Effector memory CD4-positive, alpha-beta T cell (primary cell): ENCODE data around the gene PCDHGA4.

ENCODE experiments used
- DNase-seq, 3 donors: peaks; one replicate each; pipeline ENCODE4 v3.0.0-alpha.2; 2020
- H3K27ac ChIP-seq: 2 replicates; pipeline ENCODE4 v1.7.0; 2013; ENCODE audit warnings: mild to moderate bottlenecking, low read length, moderate library complexity; ENCODE audit not compliant: insufficient read depth, poor library complexity, severe bottlenecking
- H3K27me3 ChIP-seq: replicated peaks from 2 replicates; pipeline ENCODE4 v1.7.0; 2013; ENCODE audit warnings: mild to moderate bottlenecking, low read length; ENCODE audit not compliant: insufficient read depth, control insufficient read depth, poor library complexity, severe bottlenecking
- H3K36me3 ChIP-seq: 2 replicates; pipeline ENCODE4 v1.7.0; 2013; ENCODE audit warnings: mild to moderate bottlenecking, low read length, moderate library complexity; ENCODE audit not compliant: control insufficient read depth, insufficient read depth
- H3K4me1 ChIP-seq: 2 replicates; pipeline ENCODE4 v1.7.0; 2013; ENCODE audit warnings: low read length, mild to moderate bottlenecking; ENCODE audit not compliant: control insufficient read depth, insufficient read depth, poor library complexity, severe bottlenecking
- H3K4me3 ChIP-seq: 2 replicates; pipeline ENCODE4 v1.7.0; 2013; ENCODE audit warnings: low read length, low read depth, mild to moderate bottlenecking; ENCODE audit not compliant: insufficient read depth, poor library complexity, severe bottlenecking
- H3K9me3 ChIP-seq: 2 replicates; pipeline ENCODE4 v1.7.0; 2013; ENCODE audit warnings: mild to moderate bottlenecking, low read length, moderate library complexity; ENCODE audit not compliant: control insufficient read depth

The PCDHGA4 gene

DNA sequence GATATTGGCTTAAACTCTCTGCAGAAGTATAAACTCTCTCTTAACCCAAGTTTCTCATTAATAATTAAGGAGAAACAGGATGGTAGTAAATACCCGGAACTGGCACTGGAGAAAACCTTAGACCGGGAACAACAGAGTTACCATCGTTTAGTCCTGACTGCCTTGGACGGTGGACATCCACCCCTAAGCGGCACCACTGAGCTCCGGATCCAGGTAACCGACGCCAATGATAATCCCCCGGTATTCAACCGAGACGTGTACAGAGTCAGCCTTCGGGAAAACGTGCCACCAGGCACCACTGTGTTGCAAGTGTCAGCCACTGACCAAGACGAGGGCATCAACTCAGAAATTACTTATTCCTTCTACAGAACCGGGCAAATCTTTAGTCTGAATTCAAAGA is 43.8 kb downstream of the PCDHGA4 start:
- DNase-seq = no peak
- H3K27ac ChIP-seq = no peak overlapping the region
- H3K9me3 ChIP-seq = peaks cover 4% of the 10 kb centered on the region
- no peak overlapping the region for H3K4me3 ChIP-seq
- peaks cover 16% of the 10 kb centered on the region for H3K27me3 ChIP-seq
- no peaks in the 10 kb centered on the region for H3K36me3 ChIP-seq
- no peaks in the 10 kb centered on the region for H3K4me1 ChIP-seq

- Histone ChIP-seq H3K27ac (no peak overlapping the region), H3K4me1 (no peaks in the 10 kb centered on the region), H3K27me3 (peaks cover 21% of the 10 kb centered on the region), H3K9me3 (peaks cover 4% of the 10 kb centered on the region), H3K36me3 (no peaks in the 10 kb centered on the region), H3K4me3 (no peak overlapping the region)
- DNase-seq = no peak
Observed at GRCh38 chr5:141399555-141400258, 44.9 kb downstream of the PCDHGA4 start.

DNA sequence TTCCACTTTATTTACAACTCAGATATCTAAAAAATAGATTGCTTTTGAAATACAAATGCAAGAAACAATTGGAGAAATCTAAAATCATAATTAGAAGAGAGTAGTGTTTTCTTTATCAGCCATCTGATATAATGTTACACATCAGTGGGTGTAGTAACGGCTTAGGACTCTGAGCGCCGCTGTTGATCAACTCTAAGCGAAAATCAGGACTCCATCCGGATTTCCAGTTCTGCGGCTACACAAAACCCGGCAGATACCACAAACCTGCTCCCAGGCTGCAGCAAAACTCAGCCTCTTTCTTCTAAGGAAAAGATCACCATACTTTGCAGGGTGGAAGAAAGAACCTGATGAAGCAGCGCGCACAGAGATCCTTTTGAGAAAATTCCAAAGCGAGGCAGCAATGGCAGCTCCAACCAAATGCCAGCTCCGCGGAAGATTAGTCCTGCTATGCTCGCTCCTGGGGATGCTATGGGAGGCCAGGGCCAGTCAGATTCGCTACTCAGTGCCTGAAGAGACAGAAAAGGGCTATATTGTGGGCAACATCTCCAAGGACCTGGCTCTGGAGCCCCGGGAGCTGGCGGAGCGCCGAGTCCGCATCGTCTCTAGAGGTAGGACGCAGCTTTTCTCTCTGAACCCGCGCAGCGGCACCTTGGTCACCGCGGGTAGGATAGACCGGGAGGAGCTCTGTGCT is 47.9 kb downstream of the PCDHGA4 start, which contains the start of gene PCDHGA9:
PCDHGA9 (plus strand) TSS at position 226 of the 691 bp plus-strand sequence; CDS start at position 401, 175 bp downstream.
- Histone ChIP-seq H3K9me3 (peaks cover 4% of the 10 kb centered on the region), H3K27me3 (peaks cover 31% of the 10 kb centered on the region)
- DNase-seq = no peak

DNA sequence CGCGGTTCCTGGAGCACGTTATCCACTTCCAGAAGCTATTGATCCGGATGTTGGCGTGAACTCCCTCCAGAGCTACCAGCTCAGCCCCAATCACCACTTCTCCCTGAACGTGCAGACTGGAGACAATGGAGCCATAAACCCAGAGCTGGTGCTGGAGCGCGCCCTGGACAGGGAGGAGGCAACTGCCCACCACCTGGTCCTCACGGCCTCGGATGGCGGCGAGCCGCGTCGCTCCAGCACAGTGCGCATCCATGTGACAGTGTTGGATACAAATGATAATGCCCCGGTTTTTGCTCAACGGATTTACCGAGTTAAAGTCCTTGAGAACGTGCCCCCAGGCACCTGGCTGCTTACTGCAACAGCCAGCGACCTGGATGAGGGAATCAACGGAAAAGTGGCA is 48.6 kb downstream of the PCDHGA4 start:
- Histone ChIP-seq H3K27me3 (peaks cover 33% of the 10 kb centered on the region), H3K9me3 (peaks cover 4% of the 10 kb centered on the region), H3K4me1 (no peaks in the 10 kb centered on the region), H3K4me3 (no peak overlapping the region), H3K27ac (no peak overlapping the region), H3K36me3 (no peaks in the 10 kb centered on the region)
- DNase-seq = no peak

More for the DNA sequence above, 47.9 kb downstream of the PCDHGA4 start, which contains the start of gene PCDHGA9:
- no peaks in the 10 kb centered on the region for H3K36me3 ChIP-seq
- no peak within 1 kb of the TSS for H3K27ac ChIP-seq
- H3K4me3 ChIP-seq = no peak within 1 kb of the TSS
- no peaks in the 10 kb centered on the region for H3K4me1 ChIP-seq
